ENCODE measurements around the gene RAB6B.

DNA sequence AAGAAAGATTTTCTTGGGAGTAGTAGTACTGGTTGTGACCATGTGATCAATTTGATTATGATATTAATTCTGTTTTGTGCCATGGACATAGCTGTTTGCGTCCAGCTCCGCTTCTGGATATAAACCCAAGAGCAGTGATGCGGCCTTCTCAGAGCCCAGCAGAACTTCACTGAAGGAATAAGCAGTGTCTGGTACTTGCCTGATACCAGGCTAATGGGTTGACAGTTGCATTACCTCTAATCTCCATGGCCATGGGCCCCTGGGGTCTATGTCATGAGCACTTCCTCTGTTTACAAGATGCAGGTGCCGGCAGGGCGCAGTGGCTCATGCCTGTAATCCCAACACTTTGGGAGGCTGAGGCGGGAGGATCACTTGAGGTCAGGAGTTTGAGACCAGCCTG lies 36.3 kb upstream of the RAB6B start:
- TF ChIP-seq, protein P1, sequence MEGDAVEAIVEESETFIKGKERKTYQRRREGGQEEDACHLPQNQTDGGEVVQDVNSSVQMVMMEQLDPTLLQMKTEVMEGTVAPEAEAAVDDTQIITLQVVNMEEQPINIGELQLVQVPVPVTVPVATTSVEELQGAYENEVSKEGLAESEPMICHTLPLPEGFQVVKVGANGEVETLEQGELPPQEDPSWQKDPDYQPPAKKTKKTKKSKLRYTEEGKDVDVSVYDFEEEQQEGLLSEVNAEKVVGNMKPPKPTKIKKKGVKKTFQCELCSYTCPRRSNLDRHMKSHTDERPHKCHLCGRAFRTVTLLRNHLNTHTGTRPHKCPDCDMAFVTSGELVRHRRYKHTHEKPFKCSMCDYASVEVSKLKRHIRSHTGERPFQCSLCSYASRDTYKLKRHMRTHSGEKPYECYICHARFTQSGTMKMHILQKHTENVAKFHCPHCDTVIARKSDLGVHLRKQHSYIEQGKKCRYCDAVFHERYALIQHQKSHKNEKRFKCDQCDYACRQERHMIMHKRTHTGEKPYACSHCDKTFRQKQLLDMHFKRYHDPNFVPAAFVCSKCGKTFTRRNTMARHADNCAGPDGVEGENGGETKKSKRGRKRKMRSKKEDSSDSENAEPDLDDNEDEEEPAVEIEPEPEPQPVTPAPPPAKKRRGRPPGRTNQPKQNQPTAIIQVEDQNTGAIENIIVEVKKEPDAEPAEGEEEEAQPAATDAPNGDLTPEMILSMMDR (IDR thresholded peaks at IDR 0.05; ENCODE audit: control extremely low read depth in 1 of 3, insufficient read depth in 1 of 3, low read depth in 1 of 3, low read length in 3 of 3): no peak
- TF ChIP-seq POLR2A (IDR thresholded peaks at IDR 0.05; ENCODE audit: control extremely low read depth in 1 of 2, low read depth in 2 of 2, low read length in 2 of 2) (no peak), POLR2AphosphoS5 (IDR thresholded peaks at IDR 0.05; ENCODE audit: low read depth, low read length) (no peak), BACH1 (IDR thresholded peaks at IDR 0.05; ENCODE audit: low read length) (no peak), FOSL1 (IDR thresholded peaks at IDR 0.05; ENCODE audit: insufficient read depth, low read depth, low read length) (no peak), TCF12 (IDR thresholded peaks at IDR 0.05; ENCODE audit: low read depth, low read length) (no peak), BCL11A (IDR thresholded peaks at IDR 0.05; ENCODE audit: low read depth in 2 of 2, low read length in 2 of 2) (no peak)
- TF ChIP-seq, protein P2, sequence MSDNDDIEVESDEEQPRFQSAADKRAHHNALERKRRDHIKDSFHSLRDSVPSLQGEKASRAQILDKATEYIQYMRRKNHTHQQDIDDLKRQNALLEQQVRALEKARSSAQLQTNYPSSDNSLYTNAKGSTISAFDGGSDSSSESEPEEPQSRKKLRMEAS (IDR thresholded peaks at IDR 0.05): no peak

Measured in H1 (cell line).